AG04449 (cell line): ENCODE measurements around the gene PTPRT.

ENCODE experiments used
- CTCF ChIA-PET: fragments of 350-600 bp; formaldehyde crosslinking; extraction: SDS; loops from one replicate; lab custom pipeline; 2021; ENCODE audit warnings: antibody characterized with exemption; lab: Yijun Ruan, JAX
- POLR2A ChIA-PET: fragments of 400-600, 350-600 bp; formaldehyde crosslinking; extraction: SDS; loops from one replicate; lab custom pipeline; 2020; ENCODE audit warnings: antibody characterized with exemption, inconsistent platforms; lab: Yijun Ruan, JAX
- DNase-seq: peaks from one replicate; pipeline ENCODE4 v3.0.0-alpha.2; 2010; ENCODE audit warnings: low read depth, low spot score
- H3K4me3 ChIP-seq: 2 replicates; pipeline ENCODE4 v1.5.1; 2011; ENCODE audit warnings: low read depth, mild to moderate bottlenecking, control low read depth, low read length
- TF ChIP-seq, protein P1 (sequence below): IDR thresholded peaks from one replicate; pipeline ENCODE4 v1.5.1; 2011; ENCODE audit warnings: mild to moderate bottlenecking, moderate library complexity, low read length, control low read depth, inconsistent platforms; ENCODE audit not compliant: insufficient read depth; ENCODE audit errors: missing control alignments

The PTPRT gene

DNA sequence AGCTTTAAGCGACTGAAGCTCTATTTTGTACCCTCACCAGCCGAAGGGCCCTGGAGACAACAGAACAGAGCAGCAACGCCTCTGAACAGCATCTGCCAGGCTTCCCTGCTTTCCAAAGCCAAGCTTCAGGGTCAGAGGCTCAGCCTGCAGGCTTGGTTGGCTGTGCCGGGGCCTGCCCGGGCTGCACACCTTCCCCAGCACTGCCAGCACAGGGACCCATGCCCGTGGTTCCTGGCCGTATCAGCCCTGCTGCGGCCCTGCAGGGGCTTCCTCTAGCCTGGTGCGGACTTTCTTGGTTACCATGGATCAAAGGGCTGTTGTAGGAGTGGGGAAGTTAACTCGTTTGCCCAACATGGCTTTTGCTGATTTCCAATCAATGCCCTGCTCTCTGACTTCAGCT is 830.1 kb downstream of the PTPRT start:
- TF ChIP-seq, protein P1, sequence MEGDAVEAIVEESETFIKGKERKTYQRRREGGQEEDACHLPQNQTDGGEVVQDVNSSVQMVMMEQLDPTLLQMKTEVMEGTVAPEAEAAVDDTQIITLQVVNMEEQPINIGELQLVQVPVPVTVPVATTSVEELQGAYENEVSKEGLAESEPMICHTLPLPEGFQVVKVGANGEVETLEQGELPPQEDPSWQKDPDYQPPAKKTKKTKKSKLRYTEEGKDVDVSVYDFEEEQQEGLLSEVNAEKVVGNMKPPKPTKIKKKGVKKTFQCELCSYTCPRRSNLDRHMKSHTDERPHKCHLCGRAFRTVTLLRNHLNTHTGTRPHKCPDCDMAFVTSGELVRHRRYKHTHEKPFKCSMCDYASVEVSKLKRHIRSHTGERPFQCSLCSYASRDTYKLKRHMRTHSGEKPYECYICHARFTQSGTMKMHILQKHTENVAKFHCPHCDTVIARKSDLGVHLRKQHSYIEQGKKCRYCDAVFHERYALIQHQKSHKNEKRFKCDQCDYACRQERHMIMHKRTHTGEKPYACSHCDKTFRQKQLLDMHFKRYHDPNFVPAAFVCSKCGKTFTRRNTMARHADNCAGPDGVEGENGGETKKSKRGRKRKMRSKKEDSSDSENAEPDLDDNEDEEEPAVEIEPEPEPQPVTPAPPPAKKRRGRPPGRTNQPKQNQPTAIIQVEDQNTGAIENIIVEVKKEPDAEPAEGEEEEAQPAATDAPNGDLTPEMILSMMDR = no peak
- CTCF ChIA-PET = no interaction called here
- POLR2A ChIA-PET = no interaction called here
- H3K4me3 ChIP-seq = no peak overlapping the region
- no peak for DNase-seq

DNA sequence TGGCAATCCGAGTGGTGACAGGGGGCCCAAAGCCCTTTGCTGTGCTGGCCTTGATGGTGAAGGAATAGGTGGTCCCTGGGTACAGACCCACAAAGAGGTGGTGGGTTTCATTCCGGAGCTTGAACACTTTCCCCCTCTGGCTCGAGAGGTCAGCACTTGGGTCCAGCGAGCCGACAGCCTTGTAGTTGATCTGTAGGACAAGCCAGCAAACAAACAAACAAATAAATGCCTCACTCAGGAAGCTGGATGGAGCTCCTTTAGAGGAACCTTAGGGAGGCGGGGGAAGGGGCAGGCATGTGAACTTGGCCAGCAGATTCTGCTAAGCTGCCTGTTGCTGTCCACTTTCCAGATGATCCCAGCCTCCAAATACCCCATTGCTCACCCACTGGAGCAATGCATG is 837.6 kb downstream of the PTPRT start:
- POLR2A ChIA-PET = no interaction called here
- TF ChIP-seq, protein P1 = no peak
- CTCF ChIA-PET = no interaction called here
- H3K4me3 ChIP-seq = no peak overlapping the region
- DNase-seq = no peak

DNA sequence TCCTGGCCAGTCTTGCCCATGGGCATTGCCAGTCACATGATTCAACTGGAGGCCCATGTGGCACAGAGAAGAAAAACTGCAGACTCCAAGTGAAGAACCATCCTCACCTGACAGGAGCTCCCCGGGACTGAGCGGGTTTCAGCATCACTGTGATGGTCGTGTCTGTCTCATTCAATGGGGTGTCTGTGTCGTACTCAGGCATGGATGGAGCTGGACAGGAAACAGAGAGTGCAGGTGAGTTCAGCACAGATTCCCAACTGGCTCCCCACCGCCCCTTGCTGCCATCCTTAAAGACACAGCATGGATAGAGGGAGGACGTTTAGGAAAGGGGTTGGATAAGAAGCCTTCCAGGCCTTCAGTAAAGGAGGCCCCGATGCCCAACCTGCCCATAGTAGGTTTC is 839.2 kb downstream of the PTPRT start:
- H3K4me3 ChIP-seq = no peak overlapping the region
- ChIA-PET CTCF (no interaction called here), POLR2A (no interaction called here)

DNA sequence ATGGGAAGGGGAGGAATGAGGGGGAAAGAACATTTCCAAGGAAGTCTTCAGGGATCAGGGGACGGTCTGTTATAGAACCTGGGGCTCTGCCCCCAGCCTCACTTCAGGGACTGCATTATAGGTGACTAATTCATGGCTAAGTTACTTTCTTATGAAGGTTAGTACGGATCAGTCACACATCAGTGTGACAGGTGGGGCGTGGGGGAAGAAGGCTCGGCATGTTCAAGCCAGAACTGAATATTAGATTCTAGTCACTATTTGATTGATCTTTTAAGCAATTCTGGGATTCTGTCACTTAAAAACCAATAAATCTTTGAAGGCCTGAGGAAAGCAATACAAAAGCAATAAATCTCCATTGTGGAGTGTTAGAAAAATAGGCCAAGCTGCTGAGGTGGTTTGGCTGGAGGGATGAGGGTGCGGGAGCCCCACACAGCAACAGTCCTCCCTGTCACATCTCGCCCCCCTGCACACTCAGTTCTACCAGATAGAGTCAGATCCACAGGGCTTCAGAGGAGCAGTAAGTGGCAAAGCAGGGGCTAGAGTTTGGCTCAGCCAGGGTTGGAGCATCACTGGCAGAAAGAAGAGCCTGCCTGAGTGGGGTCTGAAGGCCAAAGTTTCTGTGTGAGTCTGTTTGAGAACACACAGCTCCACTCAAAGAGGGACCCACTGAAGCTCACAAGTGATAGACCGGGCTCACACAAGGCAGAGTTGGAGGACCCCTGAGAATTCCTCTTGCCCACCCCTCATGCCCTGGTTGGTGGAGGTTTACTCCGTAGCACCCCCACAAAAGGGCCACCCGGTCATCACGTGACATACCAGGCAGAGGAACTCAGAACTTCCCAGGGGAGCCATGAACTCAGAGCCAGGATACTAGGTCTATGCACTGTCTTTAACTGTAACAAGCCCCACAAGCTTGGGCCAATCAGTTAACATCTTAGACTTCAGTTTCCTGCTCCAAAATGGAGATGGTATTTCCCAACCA is 843.2 kb downstream of the PTPRT start:
- TF ChIP-seq, protein P1 = no peak
- ChIA-PET CTCF (no interaction called here), POLR2A (no interaction called here)

More for the DNA sequence above, 839.2 kb downstream of the PTPRT start:
- TF ChIP-seq, protein P1 = no peak
- no peak for DNase-seq

DNA sequence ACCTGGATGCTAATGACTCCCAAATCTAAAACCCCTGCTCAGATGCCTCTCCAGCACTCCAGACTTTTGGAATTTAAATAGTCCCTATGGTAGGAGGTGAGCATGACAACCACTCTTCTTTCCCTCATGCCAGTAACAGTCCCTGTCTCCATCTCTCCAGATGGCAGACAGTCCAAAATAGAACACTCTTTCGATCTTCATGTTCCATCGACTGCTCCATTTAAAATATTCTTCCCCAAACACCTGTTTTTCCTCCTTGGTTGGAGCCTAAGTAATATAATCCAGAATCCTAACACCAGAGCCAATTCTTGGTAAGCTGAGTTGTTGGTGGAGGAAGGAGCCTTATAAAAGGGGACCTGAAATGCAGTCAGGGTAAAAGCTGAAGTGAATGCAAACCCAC is 848.1 kb downstream of the PTPRT start:
- no peak for DNase-seq
- ChIA-PET CTCF (no interaction called here), POLR2A (no interaction called here)
- TF ChIP-seq, protein P1 = no peak
- no peak overlapping the region for H3K4me3 ChIP-seq

More for the DNA sequence above, 843.2 kb downstream of the PTPRT start:
- no peak overlapping the region for H3K4me3 ChIP-seq
- no peak for DNase-seq

DNA sequence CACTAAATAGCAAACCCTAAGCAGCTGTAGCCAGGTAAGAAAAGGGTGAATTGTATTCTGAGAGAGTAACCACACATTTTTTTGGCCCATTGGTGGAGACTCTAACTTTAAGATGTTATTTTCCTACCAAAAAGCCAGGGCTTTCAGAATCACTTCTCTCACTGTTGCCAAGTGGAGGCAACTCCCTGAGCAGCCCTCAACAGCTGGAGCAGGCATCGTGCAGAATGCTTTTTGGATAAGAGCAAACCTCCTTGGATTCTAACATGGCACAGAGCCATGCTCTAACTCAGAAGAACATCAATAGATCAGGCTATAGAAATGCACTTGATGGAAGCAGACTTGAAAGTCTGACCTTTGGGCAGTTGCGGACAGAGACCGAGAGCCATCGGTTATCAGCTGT is 849.3 kb downstream of the PTPRT start:
- CTCF ChIA-PET = no interaction called here
- TF ChIP-seq, protein P1 = no peak
- no peak overlapping the region for H3K4me3 ChIP-seq
- POLR2A ChIA-PET = no interaction called here
- DNase-seq = no peak
